Upper lobe of right lung (tissue), 1 donor: ENCODE measurements around the gene DUSP21. TPM values are rescaled to one million over a fixed set of nuclear protein-coding genes. Genes with fewer than 3 reads are reported as not detected.
A peak's percentile ranks its signal among the peaks of the same experiment; 100 is the strongest.
"Not testable (repeated sequence)": the region's sequence is repeated elsewhere in the genome, so short reads cannot be mapped to it uniquely, and the experiment has no call there.

Experiments
- ATAC-seq: fragments of 200-7000 bp; cut with Tn5 transposase; one replicate; pipeline ENCODE4 v1.9.1; 2020; ENCODE audit warnings: mild to moderate bottlenecking, moderate library complexity
- DNase-seq: peaks from one replicate; pipeline ENCODE4 v3.0.0-alpha.2; 2020
- H3K27ac ChIP-seq: fragments of 200-600 bp; one replicate; pipeline ENCODE4 v1.8.0; 2022
- H3K27me3 ChIP-seq: fragments of 200-600 bp; one replicate; pipeline ENCODE4 v1.8.0; 2022; ENCODE audit warnings: mild to moderate bottlenecking
- H3K36me3 ChIP-seq: fragments of 200-600 bp; one replicate; pipeline ENCODE4 v1.8.0; 2022
- H3K4me1 ChIP-seq: fragments of 200-600 bp; one replicate; pipeline ENCODE4 v1.8.0; 2022
- H3K4me3 ChIP-seq: fragments of 200-600 bp; one replicate; pipeline ENCODE4 v1.8.0; 2022; ENCODE audit warnings: mild to moderate bottlenecking
- H3K9me3 ChIP-seq: fragments of 200-600 bp; one replicate; pipeline ENCODE4 v1.8.0; 2022
- CTCF ChIP-seq: fragments of 200-600 bp; IDR thresholded peaks from one replicate; pipeline ENCODE4 v1.8.0; 2022; ENCODE audit warnings: antibody characterized with exemption
- intact Hi-C: fragments of 100-400 bp; cut with DNase I; formaldehyde crosslinking; loops from one replicate; pipeline ENCODE4 v1.11.0; 2022
- total RNA-seq: library from RNA; stranded (reverse); fragmentation: NEBNext Ultra II Directional; extraction: Animal tissue kit (Norgen Biotek cat#: 25700); gene quantifications from one replicate; pipeline ENCODE4 v1.2.1, GENCODE V29; 2021
- donor health status: DM: no; HTN: yes; CAD: no; lungs with severe emphysema.

The DUSP21 gene
- total RNA-seq, 1 donor from 2014 or later: not detected

GRCh38 chrX:44844204-44844603 is 383 bp downstream of the DUSP21 start:
- H3K27me3 ChIP-seq: no peaks in the 10 kb centered on the region
- H3K36me3 ChIP-seq: no peaks in the 10 kb centered on the region
- no peaks in the 10 kb centered on the region for H3K9me3 ChIP-seq
- no peak for TF ChIP-seq CTCF
- ATAC-seq (no peak), DNase-seq (no peak)
- no peak overlapping the region for H3K27ac ChIP-seq
- H3K4me3 ChIP-seq: no peak overlapping the region
- intact Hi-C loops: no loop called here
- no peaks in the 10 kb centered on the region for H3K4me1 ChIP-seq

- H3K36me3 ChIP-seq, H3K27ac ChIP-seq, DNase-seq, H3K27me3 ChIP-seq, ATAC-seq, H3K4me1 ChIP-seq, intact Hi-C loops, H3K4me3 ChIP-seq, H3K9me3 ChIP-seq: not testable (repeated sequence)
Measured at GRCh38 chrX:44850891-44851290, 7.1 kb downstream of the DUSP21 start.

GRCh38 chrX:44871114-44871645 is 27.4 kb downstream of the DUSP21 start:
- H3K9me3 ChIP-seq: no peaks in the 10 kb centered on the region
- H3K27me3 ChIP-seq: no peaks in the 10 kb centered on the region
- no peak for TF ChIP-seq CTCF
- no peaks in the 10 kb centered on the region for H3K36me3 ChIP-seq
- ATAC-seq (no peak), DNase-seq (peak; percentile 63)
- no peaks in the 10 kb centered on the region for H3K4me1 ChIP-seq
- intact Hi-C loops: no loop called here
- no peak overlapping the region for H3K27ac ChIP-seq
- no peak overlapping the region for H3K4me3 ChIP-seq

GRCh38 chrX:44871931-44872820 is 28.4 kb downstream of the DUSP21 start:
- H3K4me3 ChIP-seq: peak overlapping the region; percentile 65
- H3K27me3 ChIP-seq: no peaks in the 10 kb centered on the region
- peak overlapping the region; percentile 96 for H3K27ac ChIP-seq
- DNase-seq (no peak), ATAC-seq (peak; percentile 56)
- H3K9me3 ChIP-seq: no peaks in the 10 kb centered on the region
- H3K4me1 ChIP-seq: no peaks in the 10 kb centered on the region
- H3K36me3 ChIP-seq: no peaks in the 10 kb centered on the region
- intact Hi-C loops: no loop called here
- no peak for TF ChIP-seq CTCF

GRCh38 chrX:44872821-44873414 is 29.1 kb downstream of the DUSP21 start, which contains the start of gene KDM6A:
TSS of gene KDM6A (plus strand) at chrX:44873188. CDS start at chrX:44873552, 364 bp downstream.
- intact Hi-C loops: no loop called here
- H3K27me3 ChIP-seq: no peaks in the 10 kb centered on the region

More at GRCh38 chrX:44872821-44873414, 29.1 kb downstream of the DUSP21 start, which contains the start of gene KDM6A:
- Histone ChIP-seq H3K4me3 (peak within 1 kb of the TSS; percentile 65), H3K4me1 (peaks cover 2% of the 10 kb centered on the region), H3K9me3 (no peaks in the 10 kb centered on the region), H3K27ac (peak within 1 kb of the TSS; percentile 96), H3K36me3 (no peaks in the 10 kb centered on the region)
- DNase-seq (peak; percentile 98), ATAC-seq (peak; percentile 96)
- no peak for TF ChIP-seq CTCF
